K562 (cell line): Measurements from ENCODE around the gene AGFG2. TPM values are rescaled to one million over a fixed set of nuclear protein-coding genes. Genes with fewer than 3 reads are reported as not detected.

ENCODE experiments used
- ASH1L ChIP-seq: fragments of 450-650 bp; IDR thresholded peaks from 2 replicates; pipeline ENCODE4 v1.6.1; 2018; ENCODE audit warnings: borderline replicate concordance, mild to moderate bottlenecking, low read depth; ENCODE audit not compliant: partially characterized antibody
- E2F5 ChIP-seq: sonication (generic); formaldehyde crosslinking; IDR thresholded peaks from 2 replicates; pipeline ENCODE4 v1.8.0; 2022; ENCODE audit warnings: mild to moderate bottlenecking, missing genetic modification reagents
- KAT2B ChIP-seq: IDR thresholded peaks from one replicate; pipeline ENCODE4 v1.6.1; 2012; ENCODE audit warnings: low read depth, mild to moderate bottlenecking, control low read depth, inconsistent platforms, low read length, moderate library complexity
- MCM7 ChIP-seq, 2 experiments: fragments of 450-650 bp; IDR thresholded peaks; 2 replicates each; pipeline ENCODE4 v1.6.1; 2016 to 2018
- NR2C1 ChIP-seq, 2 experiments: fragments of 450-650 bp; IDR thresholded peaks; 2 replicates each; pipeline ENCODE4 v1.6.1; 2017; ENCODE audit warnings: mild to moderate bottlenecking in 2 of 2, antibody characterized with exemption in 1 of 2, inconsistent platforms in 1 of 2, missing compliant biosample characterization in 1 of 2, missing genetic modification characterization in 1 of 2
- PRDM10 ChIP-seq: fragments of 450-650 bp; IDR thresholded peaks from 2 replicates; pipeline ENCODE4 v1.6.1; 2018; ENCODE audit not compliant: partially characterized antibody
- RUNX1 ChIP-seq: sonication (generic); IDR thresholded peaks from 2 replicates; pipeline ENCODE4 v1.6.1; 2016; ENCODE audit warnings: antibody characterized with exemption, low read depth
- SAFB2 ChIP-seq: fragments of 200-400 bp; formaldehyde crosslinking; IDR thresholded peaks from 2 replicates; pipeline ENCODE4 v1.6.1; 2018; ENCODE audit warnings: borderline replicate concordance, low read length, low read depth, moderate library complexity; ENCODE audit not compliant: severe bottlenecking
- SETDB1 ChIP-seq: IDR thresholded peaks from one replicate; pipeline ENCODE4 v1.6.1; 2012; ENCODE audit warnings: low read length, control low read depth, inconsistent platforms
- ZBTB2 ChIP-seq: fragments of 450-650 bp; IDR thresholded peaks from 2 replicates; pipeline ENCODE4 v1.6.1; 2016; ENCODE audit warnings: antibody characterized with exemption
- ZNF175 ChIP-seq: fragments of 200-800 bp; sonication (Bioruptor generic); IDR thresholded peaks from 2 replicates; pipeline ENCODE4 v1.6.1; 2016; ENCODE audit warnings: low read depth, mild to moderate bottlenecking, missing genetic modification characterization, missing compliant biosample characterization
- ZNF445 ChIP-seq: fragments of 250-450 bp; sonication (Bioruptor Pico); IDR thresholded peaks from 2 replicates; pipeline ENCODE4 v1.4.0; 2020; ENCODE audit warnings: low read depth, mild to moderate bottlenecking, moderate library complexity
- ZNF644 ChIP-seq: fragments of 200-800 bp; sonication (Bioruptor generic); IDR thresholded peaks from 2 replicates; pipeline ENCODE4 v1.6.1; 2016; ENCODE audit warnings: low read depth, missing genetic modification characterization, missing compliant biosample characterization
- polyA plus RNA-seq, 8 experiments: library from polyadenylated mRNA; depleted of rRNA in 4 of 8; stranded (reverse) in 5 of 8; unstranded in 3 of 8; fragments of >200 nt; fragmentation: Nextera tagmentation in 2 of 8; fragmentation: Illumina TruSeq in 1 of 8; extraction: Ambion mirVana in 2 of 8; extraction: Trizol in 1 of 8; gene quantifications; 2 replicates each; pipeline versions ENCODE4 v1.2.1 to v1.2.3, GENCODE V29; 2011 to 2014; ENCODE audit warnings: inconsistent platforms in 1 of 8, missing spikeins in 1 of 8
- total RNA-seq, 7 experiments: library from RNA; depleted of rRNA in 6 of 7; stranded (reverse); fragments of >200 nt in 6 of 7; fragmentation: Illumina TruSeq in 2 of 7; extraction: Trizol in 2 of 7; gene quantifications; 2 replicates each; pipeline versions ENCODE4 v1.2.1 to v1.2.3, GENCODE V29; 2011 to 2021; ENCODE audit warnings: low replicate concordance in 1 of 7
- TF ChIP-seq, protein P1 (sequence below): sonication (generic); formaldehyde crosslinking; IDR thresholded peaks from 2 replicates; pipeline ENCODE4 v1.9.0; 2022; ENCODE audit warnings: mild to moderate bottlenecking, missing genetic modification reagents
- TF ChIP-seq, protein P2 (sequence below): fragments of 250-450 bp; sonication (Bioruptor Pico); IDR thresholded peaks from 2 replicates; pipeline ENCODE4 v1.8.0; 2021; ENCODE audit warnings: mild to moderate bottlenecking, moderate library complexity
- TF ChIP-seq, protein P3 (sequence below): IDR thresholded peaks from 2 replicates; pipeline ENCODE4 v1.6.1; 2012; ENCODE audit warnings: low read depth, low read length, improper control_type of control experiment, borderline replicate concordance

Gene AGFG2
- total and polyA plus RNA-seq, 9 of the 15 experiments (the other 6 are each of a cell fraction or from before 2014, with no cell fraction given), result 0.31 to 23.1 (median 6.5) TPM

- no peak for TF ChIP-seq SAFB2
- peak; percentile 52; the same call in 1 of the 2 replicates for TF ChIP-seq ZNF644 (tag)
- TF ChIP-seq ASH1L, result peak; percentile 33
- no peak for TF ChIP-seq SETDB1
- TF ChIP-seq ZNF445 (CRISPR knock-in tag), result no peak
- TF ChIP-seq, protein P1, sequence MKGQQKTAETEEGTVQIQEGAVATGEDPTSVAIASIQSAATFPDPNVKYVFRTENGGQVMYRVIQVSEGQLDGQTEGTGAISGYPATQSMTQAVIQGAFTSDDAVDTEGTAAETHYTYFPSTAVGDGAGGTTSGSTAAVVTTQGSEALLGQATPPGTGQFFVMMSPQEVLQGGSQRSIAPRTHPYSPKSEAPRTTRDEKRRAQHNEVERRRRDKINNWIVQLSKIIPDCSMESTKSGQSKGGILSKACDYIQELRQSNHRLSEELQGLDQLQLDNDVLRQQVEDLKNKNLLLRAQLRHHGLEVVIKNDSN (CRISPR knock-in tag), result no peak
- peak; percentile 77 for TF ChIP-seq PRDM10
- no peak for TF ChIP-seq MCM7 (IDR thresholded peaks at IDR 0.05)
- TF ChIP-seq ZBTB2, result peak; percentile 68; the same call in 1 of the 2 replicates
- no peak for TF ChIP-seq NR2C1 (IDR thresholded peaks at IDR 0.05)
- TF ChIP-seq NR2C1 (tag; IDR thresholded peaks at IDR 0.05), result no peak
- 0 out of 2 replicates have a peak, but pooled peaks have one; percentile 39 for TF ChIP-seq ZNF175 (CRISPR knock-in tag)
- TF ChIP-seq E2F5 (CRISPR knock-in tag), result no peak
- no peak for TF ChIP-seq KAT2B
- TF ChIP-seq, protein P2, sequence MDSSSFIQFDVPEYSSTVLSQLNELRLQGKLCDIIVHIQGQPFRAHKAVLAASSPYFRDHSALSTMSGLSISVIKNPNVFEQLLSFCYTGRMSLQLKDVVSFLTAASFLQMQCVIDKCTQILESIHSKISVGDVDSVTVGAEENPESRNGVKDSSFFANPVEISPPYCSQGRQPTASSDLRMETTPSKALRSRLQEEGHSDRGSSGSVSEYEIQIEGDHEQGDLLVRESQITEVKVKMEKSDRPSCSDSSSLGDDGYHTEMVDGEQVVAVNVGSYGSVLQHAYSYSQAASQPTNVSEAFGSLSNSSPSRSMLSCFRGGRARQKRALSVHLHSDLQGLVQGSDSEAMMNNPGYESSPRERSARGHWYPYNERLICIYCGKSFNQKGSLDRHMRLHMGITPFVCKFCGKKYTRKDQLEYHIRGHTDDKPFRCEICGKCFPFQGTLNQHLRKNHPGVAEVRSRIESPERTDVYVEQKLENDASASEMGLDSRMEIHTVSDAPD, result no peak
- TF ChIP-seq, protein P3, sequence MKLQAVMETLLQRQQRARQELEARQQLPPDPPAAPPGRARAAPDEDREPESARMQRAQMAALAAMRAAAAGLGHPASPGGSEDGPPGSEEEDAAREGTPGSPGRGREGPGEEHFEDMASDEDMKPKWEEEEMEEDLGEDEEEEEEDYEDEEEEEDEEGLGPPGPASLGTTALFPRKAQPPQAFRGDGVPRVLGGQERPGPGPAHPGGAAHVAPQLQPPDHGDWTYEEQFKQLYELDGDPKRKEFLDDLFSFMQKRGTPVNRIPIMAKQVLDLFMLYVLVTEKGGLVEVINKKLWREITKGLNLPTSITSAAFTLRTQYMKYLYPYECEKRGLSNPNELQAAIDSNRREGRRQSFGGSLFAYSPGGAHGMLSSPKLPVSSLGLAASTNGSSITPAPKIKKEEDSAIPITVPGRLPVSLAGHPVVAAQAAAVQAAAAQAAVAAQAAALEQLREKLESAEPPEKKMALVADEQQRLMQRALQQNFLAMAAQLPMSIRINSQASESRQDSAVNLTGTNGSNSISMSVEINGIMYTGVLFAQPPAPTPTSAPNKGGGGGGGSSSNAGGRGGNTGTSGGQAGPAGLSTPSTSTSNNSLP, result peak; percentile 91; the same call in 1 of the 2 replicates
- TF ChIP-seq RUNX1, result no peak
Observed at GRCh38 chr7:100510437-100511239, 28.4 kb upstream of the AGFG2 start (continued).
